Activated naive CD4-positive, alpha-beta T cell treated with anti-CD3 and anti-CD28 coated beads, Interleukin-2, amount 50 U/mL, for 16 hours (primary cell): ENCODE measurements around the gene SLC15A4.
"Not testable (repeated sequence)": the region's sequence is repeated elsewhere in the genome, so short reads cannot be mapped to it uniquely, and the experiment has no call there.

Experiments
- DNase-seq: peaks from one replicate; pipeline ENCODE4 v3.0.0-alpha.2; 2020

SLC15A4 gene

DNA sequence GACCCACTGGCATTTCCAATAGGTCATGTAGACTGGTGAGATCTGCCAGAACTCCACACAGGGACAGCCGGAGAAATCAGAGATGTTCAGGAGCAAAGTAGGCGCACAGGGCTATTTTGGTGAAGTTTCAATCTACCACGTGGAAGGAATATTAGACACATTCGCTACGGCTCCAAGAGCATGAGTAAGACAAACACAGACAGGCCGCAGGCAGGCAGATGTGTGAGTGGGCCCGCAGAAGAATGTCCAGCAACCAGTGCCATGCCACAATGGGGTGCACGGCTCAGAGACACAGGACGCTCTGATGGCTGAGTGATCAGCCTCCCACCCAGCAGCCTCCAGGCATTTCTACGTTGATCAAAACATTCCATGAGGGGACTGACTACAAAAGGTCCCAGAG lies 10.4 kb downstream of the SLC15A4 start:
- no peak for DNase-seq

DNA sequence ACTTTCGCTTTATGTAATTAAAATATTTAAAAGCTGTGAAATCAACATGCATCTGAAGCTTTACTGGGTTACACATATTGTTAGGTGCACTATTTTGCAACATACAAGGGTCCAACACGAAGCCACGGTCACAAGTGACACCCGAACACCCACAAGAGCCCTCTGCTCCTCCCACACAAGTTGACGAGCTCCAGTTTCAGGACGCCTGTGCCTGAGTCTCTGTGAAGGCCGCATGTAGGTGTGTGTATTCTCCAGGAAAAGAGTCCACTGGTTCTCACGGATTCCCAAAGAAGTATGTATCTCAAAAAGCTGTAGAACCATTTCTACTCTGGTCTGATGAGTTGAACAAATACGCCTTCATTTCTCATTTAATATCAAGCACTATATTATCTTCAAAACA lies 12.0 kb downstream of the SLC15A4 start:
- no peak for DNase-seq

DNA sequence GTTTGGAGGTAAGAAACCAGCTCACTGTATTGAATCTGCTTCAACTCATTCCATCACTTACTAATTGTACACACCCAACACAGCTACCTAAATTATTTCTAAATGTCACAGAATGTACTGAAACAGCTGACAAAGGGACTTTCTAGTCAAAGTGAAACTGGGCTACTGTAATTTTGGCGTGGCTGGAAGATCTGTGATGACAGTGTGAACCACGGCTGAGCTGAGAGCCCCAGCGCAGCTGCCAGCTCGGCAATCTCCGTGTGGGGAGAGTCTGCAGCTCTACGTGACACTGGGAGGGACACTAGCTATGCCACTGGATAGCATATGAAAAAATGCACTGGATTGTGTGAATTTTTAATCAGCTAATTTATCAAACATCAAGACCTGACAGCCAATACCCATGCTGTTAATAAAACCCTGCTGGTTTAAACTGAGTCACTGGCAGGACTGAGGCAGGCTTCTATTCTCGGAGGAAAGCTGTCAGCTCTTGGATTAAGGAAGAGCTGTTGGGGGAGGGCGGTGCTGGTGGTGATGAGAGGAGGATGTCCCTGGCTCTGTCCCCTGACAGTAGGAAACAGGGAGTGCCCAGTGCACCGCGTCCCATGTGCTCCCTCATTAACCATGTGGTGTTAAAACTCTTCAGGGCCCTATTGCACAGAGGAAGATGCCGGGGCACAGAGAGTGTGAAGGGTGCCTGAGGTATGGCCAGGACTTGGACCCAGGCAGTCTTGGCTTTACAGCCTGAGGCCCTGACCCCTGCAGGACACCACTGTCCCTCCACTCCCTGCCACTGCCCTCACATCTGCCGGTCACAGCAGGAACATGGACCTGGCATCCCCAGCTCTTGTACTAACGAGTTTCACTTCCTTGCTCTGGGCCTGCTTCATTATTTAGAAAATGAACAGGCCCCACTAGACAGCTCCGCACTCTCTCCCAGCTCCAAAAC lies 13.3 kb downstream of the SLC15A4 start:
- DNase-seq, result no peak

DNA sequence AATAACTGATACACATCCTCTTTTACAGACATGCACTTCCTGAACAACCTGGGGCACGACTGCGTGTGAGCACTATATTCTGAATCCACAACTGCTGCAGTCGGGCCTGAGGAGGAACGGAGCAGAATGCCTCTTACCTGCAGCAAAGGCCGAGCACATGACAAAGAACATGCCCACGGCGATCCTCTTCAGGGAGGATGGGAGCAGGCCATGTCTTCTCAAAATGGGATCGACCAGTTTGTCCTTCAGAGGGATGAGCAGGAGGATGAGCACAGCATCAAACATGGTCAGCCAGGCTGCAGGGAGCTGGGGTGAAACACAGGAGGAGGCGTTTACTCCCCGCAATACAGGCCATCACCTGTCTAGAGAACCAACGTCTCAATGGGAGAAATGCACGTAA lies 15.1 kb downstream of the SLC15A4 start:
- DNase-seq, result no peak

DNA sequence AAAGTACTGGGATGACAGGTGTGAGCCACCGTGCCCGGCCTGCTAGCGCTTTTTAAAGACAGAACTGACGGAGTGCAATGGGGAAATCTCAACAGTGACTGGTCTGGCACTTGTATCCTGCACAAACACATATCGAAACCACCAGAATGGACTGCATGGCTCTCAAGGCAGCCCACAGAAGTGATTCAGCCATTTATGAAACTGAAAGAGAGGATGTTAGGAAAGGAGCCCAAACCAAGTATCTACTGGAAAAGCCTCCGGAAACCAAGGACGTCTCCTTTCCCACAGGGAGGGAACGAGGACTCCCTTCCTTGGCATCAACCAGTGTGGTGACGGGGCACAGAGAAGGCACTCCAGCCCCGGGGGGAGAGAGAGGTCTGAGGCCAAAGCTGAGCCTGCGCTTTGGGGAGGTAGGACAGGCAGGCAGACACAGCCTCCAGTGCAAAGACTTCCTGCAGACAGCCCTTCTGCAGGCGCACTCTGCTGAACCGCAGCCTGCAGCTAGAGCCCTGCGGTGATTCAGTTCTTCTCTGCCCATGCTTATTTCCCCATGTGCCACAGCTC lies 16.5 kb downstream of the SLC15A4 start:
- DNase-seq, result no peak

DNA sequence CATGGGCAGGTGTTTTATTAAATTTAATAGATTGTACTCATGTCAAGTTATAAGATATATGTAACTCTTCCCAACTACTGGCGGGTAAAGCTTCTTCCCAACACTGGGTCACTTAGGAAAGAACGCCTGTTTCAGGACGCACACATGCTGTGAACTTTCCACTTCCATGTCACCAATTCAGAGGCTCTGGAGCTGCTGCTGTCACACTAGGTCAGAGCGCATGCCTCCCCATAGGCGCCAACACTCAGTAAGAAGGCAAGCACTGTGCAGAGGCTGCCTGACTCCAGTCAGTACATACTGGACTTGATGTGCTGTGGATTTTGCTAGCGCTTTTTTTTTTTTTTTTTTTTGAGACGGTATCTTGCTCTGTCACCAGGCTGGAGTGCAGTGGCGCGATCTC lies 17.2 kb downstream of the SLC15A4 start:
- no peak for DNase-seq

DNA sequence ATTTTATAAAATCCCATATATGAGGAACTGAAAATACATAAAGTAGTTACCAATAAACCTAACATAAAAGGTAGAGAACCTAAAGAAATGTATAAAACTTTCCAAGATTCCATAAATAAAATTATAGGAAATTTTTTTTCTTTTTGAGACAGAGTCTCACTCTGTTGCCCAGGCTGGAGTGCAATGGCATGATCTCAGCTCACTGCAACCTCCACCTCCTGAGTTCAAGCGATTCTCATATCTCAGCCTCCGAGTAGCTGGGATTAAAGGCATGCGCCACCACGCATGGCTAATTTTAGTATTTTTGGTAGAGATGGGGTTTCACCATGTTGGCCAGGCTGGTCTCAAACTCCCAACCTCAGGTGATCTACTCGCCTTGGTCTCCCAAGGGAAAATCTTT lies 18.4 kb downstream of the SLC15A4 start:
- not testable (repeated sequence) for DNase-seq

DNA sequence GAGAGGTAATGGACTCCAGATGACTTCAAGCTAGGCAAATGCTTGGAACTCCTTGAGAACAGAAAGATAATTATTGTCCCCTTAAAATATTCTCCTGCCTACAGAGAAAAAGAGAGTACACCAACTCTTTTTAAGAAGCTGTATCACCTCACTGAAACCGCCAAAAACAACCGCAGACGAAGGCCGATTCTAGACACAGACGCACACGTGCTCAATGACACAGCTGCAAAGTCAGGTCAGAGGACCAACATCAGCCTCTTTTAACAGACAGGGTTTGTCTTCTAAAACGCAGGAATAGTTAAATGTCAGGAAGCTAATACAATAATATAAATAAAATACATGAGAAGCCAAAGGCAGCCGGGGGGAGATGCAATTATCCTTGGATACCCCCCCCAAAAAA lies 19.0 kb downstream of the SLC15A4 start:
- DNase-seq, result no peak

DNA sequence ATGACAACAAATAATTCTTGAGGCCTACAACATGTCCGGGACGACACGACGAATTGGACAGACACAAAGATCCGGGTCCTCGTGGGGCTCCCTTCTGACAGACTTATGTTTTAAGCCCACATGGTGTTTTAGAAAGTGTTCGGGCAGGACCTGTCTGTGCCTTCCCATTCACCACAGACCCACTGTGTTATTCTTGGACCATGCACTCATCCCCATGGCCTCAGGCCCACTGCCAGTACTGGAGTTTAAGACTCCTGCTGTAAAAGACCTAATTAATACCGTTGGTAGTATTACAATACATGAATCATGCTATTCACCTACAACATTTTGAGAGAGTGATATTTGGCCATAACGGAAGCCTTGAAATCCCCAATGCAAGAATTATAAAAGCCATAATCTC lies 20.0 kb downstream of the SLC15A4 start:
- DNase-seq, result no peak

DNA sequence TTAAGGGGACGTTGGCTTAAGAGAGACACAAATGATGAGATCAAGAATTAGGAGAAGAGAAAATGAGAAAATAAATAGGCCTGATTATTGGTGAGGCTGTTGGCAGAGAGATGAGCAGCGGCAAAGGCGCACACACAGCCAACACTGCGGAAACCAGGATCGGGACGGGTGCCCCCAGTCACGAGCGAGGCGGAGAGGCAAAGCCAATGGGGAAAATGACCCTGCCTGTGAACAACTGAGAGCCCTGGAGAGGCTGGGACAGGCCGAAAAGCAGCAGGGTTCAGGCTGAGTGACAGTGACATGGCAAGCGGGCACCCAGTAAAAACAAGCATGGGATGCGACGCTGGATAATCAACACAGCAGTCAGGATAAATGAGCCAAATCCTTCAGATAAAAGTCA lies 21.0 kb downstream of the SLC15A4 start:
- no peak for DNase-seq

DNA sequence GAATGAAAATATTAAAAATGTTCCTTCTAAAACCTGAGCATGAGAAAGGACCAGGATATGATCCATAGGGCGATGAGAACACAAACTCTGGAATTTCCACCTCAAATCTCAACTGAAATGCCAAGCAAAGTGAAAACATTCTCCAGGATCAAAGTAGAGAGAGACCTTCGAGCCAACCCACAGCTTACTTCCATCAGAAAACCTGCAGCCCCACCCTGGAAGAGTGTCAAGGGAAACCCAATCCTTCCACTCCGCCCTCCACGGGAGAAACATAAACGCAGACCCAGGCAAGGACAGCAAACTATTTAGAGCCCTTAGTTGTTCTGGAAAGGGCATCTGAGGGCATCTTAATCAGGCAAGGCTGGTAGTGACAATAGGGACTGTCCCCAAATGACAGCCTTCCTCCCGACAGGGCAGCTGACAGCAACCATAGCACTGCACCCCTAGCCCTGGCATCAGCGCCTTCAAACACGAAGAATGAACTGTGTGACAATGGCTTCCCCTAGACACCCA lies 21.8 kb downstream of the SLC15A4 start:
- no peak for DNase-seq

DNA sequence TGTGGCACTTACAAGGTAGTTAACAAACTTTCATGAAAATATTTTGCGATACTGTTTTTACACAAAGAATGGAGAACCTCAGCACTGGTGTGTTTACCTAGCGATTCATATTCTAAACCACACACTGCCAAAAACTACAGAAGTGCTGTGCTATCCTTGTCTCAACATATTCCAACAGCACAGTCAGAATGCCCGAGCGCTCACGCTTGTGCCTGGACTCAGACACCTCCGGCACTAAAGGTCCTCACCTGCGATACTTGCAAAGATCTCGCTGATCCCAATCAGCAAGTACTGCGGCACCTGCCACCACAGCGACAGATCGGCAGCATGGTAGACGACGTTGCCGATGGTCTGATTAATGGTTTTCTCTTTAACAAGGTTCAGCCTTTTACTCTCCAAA lies 23.2 kb downstream of the SLC15A4 start:
- DNase-seq, result no peak

DNA sequence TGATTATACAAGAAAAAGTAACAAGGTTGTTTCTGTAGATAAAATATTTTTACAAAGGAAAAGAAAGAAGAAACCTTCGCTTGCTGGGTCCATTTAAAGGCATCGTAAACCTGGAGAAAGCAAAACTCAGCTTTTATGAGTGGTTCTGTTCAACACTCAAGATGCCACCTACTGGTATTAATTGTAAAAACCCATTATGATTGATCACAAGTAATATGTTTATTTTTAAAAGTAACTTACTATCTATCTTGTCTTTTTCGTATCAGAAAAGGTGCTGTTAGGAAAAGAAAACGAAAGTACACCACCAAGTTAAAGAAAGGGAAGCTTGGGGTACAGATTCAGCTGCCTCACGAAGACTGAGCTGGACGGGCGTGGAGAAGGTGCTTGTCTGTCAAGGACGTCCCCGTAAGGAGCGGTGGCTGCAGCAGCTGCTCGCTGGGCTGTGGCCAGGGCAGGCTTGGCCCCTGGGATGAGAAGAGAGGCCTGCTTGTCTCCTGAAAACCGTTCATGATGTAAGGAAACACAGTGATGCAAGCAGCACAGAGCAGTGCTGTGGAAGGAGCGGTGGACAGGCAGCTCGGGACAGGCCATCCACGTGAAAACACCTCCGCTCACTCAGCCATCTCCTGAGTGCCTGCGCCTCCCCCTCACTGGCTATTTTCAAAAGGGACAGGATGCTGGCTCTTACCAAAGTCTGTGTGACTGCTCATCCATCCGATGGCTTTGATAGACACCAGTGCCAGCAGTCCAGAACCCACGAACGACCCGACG lies 25.0 kb downstream of the SLC15A4 start:
- no peak for DNase-seq

DNA sequence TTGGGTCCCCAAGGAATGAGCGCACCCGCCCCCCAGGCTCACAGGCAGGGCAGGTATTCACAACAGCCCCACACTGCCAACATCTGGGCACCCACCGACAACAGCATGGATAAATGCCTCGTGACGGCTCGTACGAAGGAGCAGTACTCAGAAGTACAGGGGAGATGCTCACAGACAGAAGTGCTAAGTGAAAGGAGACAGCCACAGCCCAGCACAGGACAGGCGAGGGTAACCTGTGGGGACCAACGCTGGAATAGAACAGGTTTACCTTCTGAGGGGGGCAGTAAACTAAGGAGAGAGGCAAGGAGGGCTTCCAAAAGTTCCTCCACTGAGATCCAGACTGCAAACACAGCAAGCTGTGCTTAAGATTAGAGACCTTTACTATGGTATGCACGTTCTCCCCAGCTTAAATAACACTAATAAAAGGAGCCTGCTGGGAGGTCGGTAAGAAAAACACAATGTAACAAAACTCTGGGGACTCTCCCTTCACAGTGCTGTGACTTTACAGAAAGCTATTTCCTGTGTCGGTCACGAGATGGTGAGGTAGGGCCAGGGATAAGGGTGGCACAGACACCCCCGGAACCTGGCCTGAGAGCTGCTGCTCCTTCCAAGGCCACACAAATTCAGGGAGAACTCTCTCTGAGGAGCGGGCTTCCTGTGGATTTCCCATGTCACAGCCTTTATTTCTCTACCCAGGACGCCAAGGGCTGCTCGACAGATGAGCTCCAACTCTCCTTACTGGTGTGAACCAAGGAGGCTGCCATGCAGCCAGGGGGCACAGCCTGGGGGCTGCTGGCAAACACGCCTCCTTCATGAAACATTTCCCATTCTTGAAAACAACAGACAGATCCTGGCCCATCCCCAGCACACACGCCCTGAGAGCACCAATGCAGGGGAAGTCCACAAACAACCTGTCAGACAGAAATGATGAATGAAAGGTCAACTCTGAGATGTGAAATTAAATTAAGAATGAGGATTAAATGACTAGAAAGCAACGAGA lies 26.3 kb downstream of the SLC15A4 start:
- no peak for DNase-seq

DNA sequence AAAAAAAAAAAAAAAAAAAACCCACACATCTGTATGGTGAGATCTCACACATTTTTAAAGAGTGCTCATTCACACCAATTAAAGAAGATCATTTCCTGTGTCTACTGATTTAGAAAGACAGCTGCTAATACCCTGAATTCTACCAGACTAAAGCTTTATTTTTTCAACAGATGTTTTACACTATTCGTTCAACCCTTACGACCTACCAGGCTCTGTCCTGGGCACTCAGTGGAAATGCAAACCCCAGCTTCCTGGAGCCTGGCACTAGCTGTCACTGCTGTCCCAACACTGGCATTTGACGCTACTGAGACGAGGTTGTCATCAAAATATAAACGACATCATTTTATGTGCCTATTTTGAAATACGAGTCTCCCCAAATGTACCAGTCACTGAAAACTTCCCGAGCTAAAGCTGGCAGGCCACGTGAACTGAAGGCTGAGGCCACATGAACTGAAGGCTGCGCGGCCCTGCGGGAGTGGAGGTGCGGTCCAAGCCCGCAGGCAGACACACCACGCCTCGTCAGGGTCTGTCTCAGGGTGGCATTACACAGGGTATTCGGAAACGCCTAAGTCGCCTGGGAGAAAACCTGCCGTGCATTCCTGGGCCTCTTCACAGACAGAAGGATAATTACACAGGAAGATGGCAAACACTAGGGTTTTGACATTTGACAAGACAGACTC lies 27.2 kb downstream of the SLC15A4 start:
- DNase-seq, result no peak

DNA sequence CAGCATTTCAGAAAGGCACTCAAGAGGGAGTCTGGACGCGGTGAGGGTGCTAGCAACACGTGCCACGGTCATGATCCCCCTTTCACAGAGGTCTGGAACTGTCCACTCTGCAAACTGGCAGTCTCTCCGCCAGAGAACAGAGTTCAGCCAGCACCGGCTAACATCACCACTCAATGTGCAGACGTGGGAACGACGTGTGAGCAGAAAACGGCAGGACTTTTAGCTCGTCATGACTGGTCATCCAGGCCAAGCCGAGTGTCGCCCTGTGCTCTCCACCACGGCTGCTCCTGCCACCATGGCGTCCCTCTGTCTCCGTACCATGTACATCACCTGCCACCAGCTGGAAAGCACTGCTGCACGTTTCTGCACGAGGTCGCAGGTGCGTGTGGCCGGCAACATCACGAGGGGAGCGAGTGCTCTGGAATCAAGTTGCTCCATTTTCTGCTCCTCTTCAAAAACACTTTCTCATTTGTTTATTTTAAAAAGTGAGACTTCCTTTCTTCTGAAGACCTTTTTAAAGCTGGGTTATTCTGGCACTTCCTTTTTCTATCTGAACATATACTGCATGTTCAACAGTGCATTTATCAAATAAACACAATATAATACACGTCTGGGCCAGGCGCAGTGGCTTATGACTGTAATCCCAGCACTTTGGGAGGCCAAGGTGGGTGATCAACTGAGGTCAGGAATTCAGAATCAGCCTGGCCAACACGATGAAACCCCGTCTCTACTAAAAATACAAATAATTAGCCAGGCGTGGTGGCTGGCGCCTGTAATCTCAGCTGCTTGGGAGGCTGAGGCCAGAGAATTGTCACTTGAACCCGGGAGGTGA lies 28.0 kb downstream of the SLC15A4 start:
- no peak for DNase-seq

DNA sequence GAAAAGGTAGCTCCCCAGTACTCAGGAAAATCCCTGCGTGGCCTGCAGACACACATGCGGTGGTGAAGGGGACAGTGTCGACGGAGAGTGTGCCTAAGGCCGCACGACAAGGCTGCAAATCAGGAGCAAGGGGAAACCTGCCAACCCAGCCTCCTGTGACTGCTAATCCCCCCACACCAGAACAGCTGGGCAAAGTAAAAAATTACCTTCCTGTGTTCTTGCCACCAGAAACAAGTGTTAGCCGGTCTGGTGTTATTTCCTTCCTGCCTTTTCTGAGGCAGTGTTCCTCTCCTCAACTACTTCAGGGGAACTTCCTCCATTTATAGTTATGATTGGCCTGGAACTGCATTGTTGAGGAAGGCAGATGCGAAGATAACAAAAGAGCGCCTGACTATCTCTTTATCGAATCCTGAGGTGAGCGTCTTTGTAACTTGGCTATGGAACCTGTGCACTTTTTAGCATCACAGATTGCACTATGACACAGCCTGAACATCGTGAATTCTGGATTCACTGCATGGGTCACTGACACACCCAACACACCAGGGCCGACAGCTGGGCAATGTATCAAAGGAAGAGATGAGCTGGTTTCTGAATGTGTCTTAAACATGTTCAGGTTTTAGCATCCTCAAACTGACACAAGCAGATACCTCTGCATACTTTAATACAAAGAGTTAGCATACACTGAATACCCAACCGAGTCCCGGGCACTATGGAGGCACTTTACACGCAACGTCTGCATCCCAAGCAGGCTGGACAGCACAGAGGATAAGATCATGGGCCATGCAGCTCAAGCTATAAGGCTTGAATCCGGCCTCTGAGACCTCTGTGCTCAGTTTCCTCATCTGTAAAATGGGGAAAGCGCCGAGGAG lies 28.9 kb downstream of the SLC15A4 start:
- no peak for DNase-seq

DNA sequence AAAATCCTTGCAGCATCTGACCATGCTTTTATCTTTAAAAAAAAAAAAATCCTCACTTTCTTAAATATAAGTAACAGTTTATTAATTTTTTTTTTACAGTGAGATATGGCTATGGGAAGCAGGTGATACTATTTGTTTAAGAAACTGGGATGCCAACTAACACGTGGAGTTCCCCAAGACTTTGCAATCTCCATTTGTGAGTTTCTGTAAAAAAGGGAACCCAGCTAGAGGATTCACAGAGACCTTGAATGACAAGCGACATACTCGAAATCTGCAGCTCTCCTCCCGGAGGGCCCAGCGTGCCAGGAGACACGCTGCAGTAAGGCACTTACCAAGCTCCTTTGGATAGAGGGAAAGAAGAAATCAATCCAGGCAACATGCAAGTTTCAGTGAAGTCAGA lies 30.1 kb downstream of the SLC15A4 start:
- DNase-seq, result no peak

DNA sequence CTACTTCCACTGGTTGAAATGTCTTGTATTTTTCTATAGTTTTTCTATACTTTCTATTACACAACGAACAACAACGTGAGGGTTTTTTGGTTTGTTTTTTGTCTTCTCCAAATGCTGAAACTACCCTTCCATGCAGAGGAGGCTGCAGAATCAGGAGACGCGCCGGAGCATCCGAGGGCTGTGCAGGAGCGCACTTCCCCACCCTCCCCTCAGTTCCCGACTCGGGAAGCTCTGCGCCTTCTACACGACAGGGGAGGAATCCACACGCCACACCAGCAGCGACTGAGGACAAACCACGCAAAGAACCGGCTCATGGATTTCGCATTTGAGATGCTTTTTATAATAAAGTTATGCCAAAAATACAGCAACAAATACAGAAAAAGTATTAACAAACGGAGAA lies 30.9 kb downstream of the SLC15A4 start:
- DNase-seq, result no peak

DNA sequence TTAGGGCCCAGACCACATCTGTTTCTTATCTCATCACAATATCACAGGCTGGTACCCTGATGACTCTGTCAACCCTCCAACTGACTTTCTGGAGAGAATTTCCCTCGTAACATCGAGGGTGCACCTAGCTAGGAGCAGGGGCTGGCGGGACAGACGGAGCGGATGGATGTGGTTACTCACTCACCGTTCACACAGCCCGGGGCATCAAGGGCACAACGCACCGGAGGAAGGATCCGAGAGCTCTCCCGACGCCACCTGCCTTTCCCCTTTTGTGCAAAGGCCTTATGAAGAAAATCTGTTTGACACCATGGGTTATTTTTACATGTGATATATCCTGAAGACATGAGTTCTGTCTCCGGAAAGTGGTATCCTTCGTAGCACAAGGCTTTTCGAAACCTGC lies 31.4 kb downstream of the SLC15A4 start:
- DNase-seq, result no peak
